GM18858 (cell line): ENCODE results near the gene SEC24B.
"Not testable (repeated sequence)": the region's sequence is repeated elsewhere in the genome, so short reads cannot be mapped to it uniquely, and the experiment has no call there.

Experiments used
- ATAC-seq: cut with Tn5 transposase; IDR thresholded peaks from one replicate; pipeline ENCODE4 v1.9.1; 2021; ENCODE audit not compliant: unreplicated experiment

SEC24B gene

GRCh38 chr4:109497511-109497910 lies 63.9 kb downstream of the SEC24B start:
- ATAC-seq = no peak

GRCh38 chr4:109499513-109499912 lies 65.9 kb downstream of the SEC24B start:
- ATAC-seq = no peak

GRCh38 chr4:109506890-109507289 lies 73.3 kb downstream of the SEC24B start:
- ATAC-seq = no peak

DNA sequence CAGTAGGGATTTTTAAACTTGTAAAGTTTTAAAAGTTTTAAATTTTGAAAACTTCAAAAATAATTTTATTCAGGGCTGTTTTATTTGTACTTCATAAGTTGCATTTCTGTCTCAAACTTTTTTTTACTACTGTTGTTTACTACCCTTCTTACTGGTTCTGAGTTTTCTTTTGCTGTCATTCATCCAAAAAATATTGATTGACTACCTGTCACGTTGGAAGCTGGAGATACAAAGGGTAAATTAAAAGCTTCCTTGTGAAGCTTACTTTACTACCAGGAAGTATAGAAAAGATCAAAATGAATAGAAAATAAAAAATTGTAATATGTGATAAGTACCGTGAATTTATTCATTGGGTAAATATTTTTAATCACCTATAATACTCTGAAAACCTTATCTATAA lies 77.1 kb downstream of the SEC24B start:
- ATAC-seq = no peak

GRCh38 chr4:109511414-109511813 lies 77.8 kb downstream of the SEC24B start:
- ATAC-seq = no peak

DNA sequence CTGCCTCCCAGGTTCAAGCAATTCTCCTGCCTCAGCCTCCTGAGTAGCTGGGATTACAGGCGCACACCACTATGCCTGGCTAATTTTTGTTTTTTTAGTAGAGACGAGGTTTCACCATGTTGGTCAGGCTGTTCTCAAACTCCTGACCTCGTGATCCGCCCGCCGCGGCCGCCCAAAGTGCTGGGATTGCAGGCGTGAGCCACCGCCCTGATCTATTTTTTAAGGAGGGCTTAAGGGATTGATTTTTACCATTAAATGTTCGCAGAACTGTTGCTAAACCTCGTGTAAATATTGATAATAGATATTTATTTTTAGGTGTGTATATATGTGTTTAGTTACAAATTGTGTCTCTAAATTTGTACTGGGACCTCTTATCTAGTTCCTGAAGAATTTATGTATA lies 79.8 kb downstream of the SEC24B start:
- not testable (repeated sequence) for ATAC-seq

DNA sequence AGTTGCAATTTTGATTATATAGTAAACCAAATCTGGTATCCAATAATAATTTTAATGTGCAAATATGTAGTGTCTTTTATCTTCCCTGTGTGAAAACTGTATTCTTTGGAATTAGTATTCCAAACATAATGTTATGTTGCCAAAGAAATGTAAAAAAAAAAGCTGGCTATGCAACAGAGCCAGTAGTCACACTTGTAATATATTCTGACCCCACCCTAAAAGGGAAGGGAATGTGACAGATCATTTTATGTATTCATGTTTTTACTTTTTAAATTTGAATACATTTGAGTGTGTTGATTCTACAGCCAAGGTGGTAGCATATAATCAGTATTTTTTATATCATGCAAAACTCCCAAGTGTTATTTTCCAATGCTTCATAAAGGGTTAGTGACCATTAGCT lies 98.6 kb downstream of the SEC24B start:
- no peak for ATAC-seq

GRCh38 chr4:109545401-109545800 lies 111.8 kb downstream of the SEC24B start:
- ATAC-seq = no peak

DNA sequence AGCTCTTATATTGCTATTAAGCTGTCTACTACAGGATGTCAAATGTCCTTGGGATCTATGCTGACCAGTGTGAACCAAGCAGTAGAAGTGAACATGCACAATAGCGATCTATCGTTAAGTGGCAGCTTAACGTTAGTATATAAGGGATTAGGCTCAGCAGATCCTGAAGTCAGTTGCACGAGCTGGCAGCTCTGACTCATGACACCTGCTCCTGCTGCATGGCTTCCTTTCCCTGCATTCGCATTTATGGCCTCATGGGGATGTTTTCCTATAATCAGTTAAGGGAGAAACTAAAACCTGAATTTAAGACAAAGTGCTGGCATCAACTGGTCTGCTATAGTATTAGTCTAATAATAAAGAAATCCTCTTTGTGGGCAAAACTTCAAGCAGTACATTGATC lies 113.8 kb downstream of the SEC24B start:
- no peak for ATAC-seq

DNA sequence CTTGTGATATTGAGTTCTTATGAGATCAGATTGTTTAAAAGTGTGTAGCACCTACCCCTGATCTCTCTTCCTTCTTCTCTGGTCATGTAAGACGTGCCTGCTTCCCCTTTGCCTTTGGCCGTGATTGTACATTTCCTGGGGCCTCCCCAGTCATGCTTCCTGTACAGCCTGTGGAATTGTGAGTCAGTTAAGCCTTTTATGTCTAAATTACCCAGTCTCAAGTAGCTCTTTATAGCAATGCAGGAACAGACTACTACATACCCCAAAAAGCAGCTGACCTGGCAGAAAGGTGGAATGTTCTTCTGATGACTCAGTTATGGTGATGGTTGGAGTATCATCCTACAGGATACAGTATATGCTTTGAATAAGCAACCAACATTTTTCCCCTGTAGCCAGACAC lies 115.0 kb downstream of the SEC24B start:
- ATAC-seq = no peak

DNA sequence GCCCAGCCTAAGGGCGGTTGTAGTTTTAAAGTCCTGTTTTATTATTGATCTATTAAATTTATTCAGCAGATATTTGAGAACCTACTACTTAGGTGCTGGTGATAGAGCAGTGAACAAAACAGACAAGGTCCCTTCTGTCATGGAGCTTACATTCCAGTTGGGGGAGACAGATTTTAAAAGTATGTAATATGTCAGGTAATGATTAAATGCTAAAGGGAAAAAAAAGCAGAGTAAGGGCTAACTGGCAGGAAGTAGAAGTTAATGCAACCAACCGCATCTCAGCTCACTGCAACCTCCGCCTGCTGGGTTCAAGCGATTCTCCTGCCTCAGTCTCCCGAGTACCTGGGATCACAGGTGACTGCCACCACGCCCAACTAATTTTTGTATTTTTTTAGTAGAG lies 118.6 kb downstream of the SEC24B start:
- no peak for ATAC-seq

- no peak for ATAC-seq
Measured at GRCh38 chr4:109553130-109553529, 119.5 kb downstream of the SEC24B start.

DNA sequence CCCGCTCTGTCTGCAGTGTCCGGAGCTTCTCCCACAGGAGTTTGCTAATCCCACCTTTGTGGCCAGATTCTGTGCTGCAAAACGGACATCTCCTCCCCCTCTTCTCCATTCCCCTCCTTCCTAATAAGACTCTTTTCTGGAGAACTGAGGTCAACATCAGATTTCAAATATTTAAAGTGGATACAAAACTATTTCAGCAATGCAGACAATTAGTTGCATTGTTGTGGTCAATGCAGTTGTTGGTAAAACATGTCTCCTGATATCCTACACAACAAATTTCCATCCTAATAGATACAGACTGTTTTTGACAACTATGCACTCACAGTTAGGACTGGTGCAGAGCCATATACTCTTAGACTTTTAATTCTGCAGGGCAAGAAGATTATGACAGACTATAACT lies 121.4 kb downstream of the SEC24B start:
- no peak for ATAC-seq

DNA sequence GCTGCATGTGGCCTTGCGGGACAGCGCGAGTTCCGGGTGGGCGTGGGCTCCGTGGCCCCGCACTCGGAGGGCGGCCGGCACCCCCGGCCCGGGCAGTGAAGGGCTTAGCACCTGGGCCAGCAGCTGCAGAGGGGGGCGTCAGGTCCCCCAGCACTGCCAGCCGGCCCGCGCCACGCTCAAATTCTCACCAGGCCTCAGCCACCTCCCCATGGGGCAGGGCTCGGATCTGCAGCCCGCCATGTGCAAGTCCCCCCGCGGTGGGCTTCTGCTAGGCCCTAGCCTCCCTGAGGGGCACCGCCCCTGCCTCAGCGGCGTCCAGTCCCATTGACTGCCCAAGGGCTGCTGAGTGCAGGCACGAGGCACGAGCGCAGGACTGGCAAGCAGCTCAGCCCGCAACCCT lies 123.8 kb downstream of the SEC24B start:
- no peak for ATAC-seq

GRCh38 chr4:109558095-109558494 lies 124.5 kb downstream of the SEC24B start:
- not testable (repeated sequence) for ATAC-seq

GRCh38 chr4:109559625-109559982 lies 126.0 kb downstream of the SEC24B start:
- peak; percentile 7 for ATAC-seq

DNA sequence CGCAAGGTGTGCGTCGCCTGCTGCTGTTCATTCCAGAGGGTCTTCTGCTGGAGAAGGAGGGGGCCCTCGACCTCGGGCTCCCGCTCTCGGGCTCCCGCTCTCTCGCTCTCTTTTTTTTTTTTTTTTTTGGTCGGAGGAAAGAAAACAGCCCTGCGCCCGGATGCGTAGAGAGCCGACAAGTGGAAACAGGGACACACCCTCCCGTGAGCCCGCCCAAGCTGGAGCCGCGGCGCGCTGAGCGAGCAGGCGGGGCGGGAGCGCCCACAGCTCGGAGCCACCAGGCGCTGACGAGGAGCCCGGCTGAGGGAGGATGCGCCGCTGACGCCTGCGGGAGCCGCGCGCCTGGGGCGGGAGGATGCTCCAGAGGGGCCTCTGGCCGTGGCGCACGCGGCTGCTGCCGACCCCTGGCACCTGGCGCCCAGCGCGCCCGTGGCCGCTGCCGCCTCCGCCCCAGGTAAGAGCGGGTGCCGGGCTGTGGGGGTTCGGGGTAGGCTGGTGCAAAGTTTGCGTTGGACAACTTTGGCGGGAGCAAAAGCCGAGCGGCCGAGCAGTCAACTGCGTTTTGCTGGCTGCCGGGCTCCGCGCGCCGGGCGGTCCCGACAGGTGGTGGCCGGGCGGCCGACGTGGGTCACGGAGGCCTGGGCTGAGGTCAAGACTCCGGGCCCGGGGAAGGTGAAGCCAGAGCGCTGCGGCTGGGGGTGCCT lies 126.5 kb downstream of the SEC24B start, which contains the start of gene MCUB:
MCUB (plus strand) TSS at position 264 of the 704 bp plus-strand sequence; CDS start at position 356, 92 bp downstream.
- peak; percentile 85 for ATAC-seq

- ATAC-seq = peak; percentile 64
Measured at GRCh38 chr4:109560687-109561461, 127.3 kb downstream of the SEC24B start.

DNA sequence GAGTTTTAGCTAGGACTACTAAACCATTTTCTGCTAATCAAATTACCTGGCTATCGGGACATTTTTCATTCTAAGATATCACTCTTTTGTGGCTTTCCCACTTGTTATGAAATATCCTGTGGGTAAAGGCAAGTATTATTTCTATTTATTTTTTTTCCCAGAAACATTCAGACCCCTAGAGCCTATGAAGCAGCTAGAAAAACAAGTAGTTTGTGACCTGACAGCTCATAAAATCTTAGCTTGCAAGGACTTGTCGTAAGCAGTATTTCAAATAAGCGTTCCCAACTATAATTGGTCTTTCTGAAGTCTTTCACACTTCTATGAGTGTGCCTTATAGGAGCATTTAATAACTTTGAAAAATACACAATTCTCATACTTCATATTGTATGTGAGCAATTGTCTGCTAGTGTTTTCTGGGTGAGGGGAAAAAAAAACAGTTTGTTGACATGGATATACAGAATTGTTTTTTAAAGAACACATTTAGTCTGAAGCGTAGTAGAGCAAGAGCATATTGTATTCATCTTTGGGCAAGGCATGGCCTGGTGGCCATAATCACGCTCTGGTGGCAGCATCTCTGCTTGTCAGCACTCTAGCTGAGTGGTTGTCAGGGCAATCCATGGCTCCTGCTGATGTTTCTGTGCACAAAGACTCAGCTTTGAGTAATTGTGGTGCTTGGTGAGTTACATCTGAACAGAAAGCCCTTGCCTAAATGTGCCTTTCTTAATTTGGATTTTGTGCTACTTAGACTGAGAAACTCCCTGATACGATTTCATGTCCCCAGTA lies 129.0 kb downstream of the SEC24B start:
- no peak for ATAC-seq

- ATAC-seq = no peak
Measured at GRCh38 chr4:109571494-109571893, 137.9 kb downstream of the SEC24B start.

DNA sequence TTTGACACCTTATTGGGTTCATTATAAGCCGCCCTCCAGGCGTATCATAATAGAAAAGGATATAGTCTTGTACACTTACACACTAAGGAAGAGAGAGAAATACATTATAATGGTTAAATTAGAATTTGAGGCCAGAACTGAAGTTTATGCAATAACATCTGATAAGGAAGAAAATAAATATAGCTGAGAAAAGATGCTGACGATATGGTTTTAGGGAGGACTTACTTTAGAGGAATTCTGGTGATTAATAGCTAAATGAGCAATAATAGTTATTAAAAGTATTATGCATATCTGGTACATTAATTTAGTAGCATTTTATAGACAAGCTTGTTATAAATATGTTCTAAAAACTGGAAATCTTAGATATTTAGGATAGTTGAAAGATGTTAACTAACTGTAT lies 138.5 kb downstream of the SEC24B start:
- no peak for ATAC-seq

GRCh38 chr4:109574443-109574850 lies 140.8 kb downstream of the SEC24B start:
- ATAC-seq = no peak
